Measurements from ENCODE around the gene SMYD3. TPM values are rescaled to one million over a fixed set of nuclear protein-coding genes. Genes with fewer than 3 reads are reported as not detected.

SMYD3 gene
- total and polyA plus RNA-seq, 2 donors (not counting 3 experiments of a cell fraction or from before 2014, with no cell fraction given), result 16.0 to 32.1 TPM

DNA sequence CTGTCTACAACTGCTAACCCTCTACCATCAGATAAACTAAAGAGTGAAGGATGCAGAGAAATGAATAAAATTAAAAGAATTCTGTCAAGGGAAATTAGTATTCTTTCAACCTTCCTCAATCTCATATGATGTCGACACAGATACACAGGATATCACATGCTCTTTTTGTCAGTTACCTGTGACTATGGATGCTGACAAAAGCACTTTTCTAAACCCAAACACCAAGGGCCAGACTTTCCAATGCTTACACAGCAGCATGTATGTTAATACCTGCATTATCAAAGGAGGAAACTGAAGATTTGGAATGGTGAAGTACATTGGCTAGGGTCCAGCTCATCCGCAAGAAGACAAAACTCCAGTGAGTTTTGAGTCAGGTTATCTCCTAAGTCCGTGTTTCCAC, 294.0 kb downstream of the SMYD3 start:
- DNase-seq (ENCODE audit: low read depth, low spot score) (no peak), FAIRE-seq (no peak)
- Histone ChIP-seq H3K36me3 (ENCODE audit: control insufficient read depth in 2 of 2, extremely low read depth in 1 of 2, insufficient read depth in 2 of 2, low read length in 2 of 2) (no peaks in the 10 kb centered on the region), H3K4me1 (ENCODE audit: control insufficient read depth, extremely low read depth, insufficient read depth, low read length) (peaks cover 5% of the 10 kb centered on the region), H2AFZ (ENCODE audit: low read depth, low read length) (no peak overlapping the region), H3K4me3 (replicated peaks in 1 of 3; ENCODE audit: insufficient read depth in 1 of 3, low read depth in 1 of 3, low read length in 3 of 3) (no peak overlapping the region), H3K9ac (replicated peaks; ENCODE audit: extremely low read depth, insufficient read depth, low read length) (no peak overlapping the region), H3K27ac (ENCODE audit: insufficient read depth, low read depth, low read length) (no peak overlapping the region), H3K9me1 (replicated peaks; ENCODE audit: control insufficient read depth, extremely low read depth, insufficient read depth, low read length) (no peaks in the 10 kb centered on the region), H4K20me1 (replicated peaks; ENCODE audit: control insufficient read depth, extremely low read depth, insufficient read depth, low read length) (no peaks in the 10 kb centered on the region), H3K9me3 (replicated peaks; ENCODE audit: control insufficient read depth, insufficient read depth, low read length) (no peaks in the 10 kb centered on the region), H3K4me2 (ENCODE audit: insufficient read depth, low read length) (no peak overlapping the region), H3K79me2 (ENCODE audit: control insufficient read depth, insufficient read depth, low read length) (no peaks in the 10 kb centered on the region), H3K27me3 (ENCODE audit: control insufficient read depth in 2 of 2, insufficient read depth in 2 of 2, low read length in 2 of 2) (no peaks in the 10 kb centered on the region)
- CTCF ChIA-PET, result no interaction called here
- no TSS peak for BruUV-seq (replicated peaks)
- TF ChIP-seq POLR2AphosphoS5 (IDR thresholded peaks at IDR 0.05; ENCODE audit: insufficient read depth, low read depth, low read length), result no peak
- TF ChIP-seq FOS (IDR thresholded peaks at IDR 0.05; ENCODE audit: borderline replicate concordance, insufficient read depth, low read length), result no peak
- TF ChIP-seq MYC (IDR thresholded peaks at IDR 0.05; ENCODE audit: low read depth, low read length), result no peak
- TF ChIP-seq JUN (IDR thresholded peaks at IDR 0.05; ENCODE audit: borderline replicate concordance, insufficient read depth, insufficient read length, low read depth), result no peak
- no peak for TF ChIP-seq EZH2 (IDR thresholded peaks at IDR 0.05; ENCODE audit: borderline replicate concordance, low read depth, low read length, severe bottlenecking)
- no peak for TF ChIP-seq POLR2A (IDR thresholded peaks at IDR 0.05; ENCODE audit: low read depth, low read length)
- no peak for TF ChIP-seq CTCF (IDR thresholded peaks at IDR 0.05; ENCODE audit: extremely low read depth in 1 of 2, insufficient read depth in 1 of 2, low read depth in 1 of 2, low read length in 2 of 2)
- no peak for TF ChIP-seq GATA2 (IDR thresholded peaks at IDR 0.05; ENCODE audit: insufficient read depth, insufficient read length, low read depth, low read length)
- no peak for TF ChIP-seq MAX (IDR thresholded peaks at IDR 0.05; ENCODE audit: insufficient read depth, insufficient read length)
- intact Hi-C loops (cut with micrococcal nuclease) (no loop called here), dilution Hi-C loops (cut with MboI; ENCODE audit: extremely low pct_ligation_motif_present, low sequenced_read_pairs) (no loop called here)
- POLR2A ChIA-PET, result no interaction called here
